Panc1 (cell line): ENCODE results near the gene GLIPR1L1. TPM values are rescaled to one million over a fixed set of nuclear protein-coding genes. Genes with fewer than 3 reads are reported as not detected.

Experiments used
- ATAC-seq: fragments of 200-7000 bp; cut with Tn5 transposase; 2 replicates; pipeline ENCODE4 v1.9.1; 2020; ENCODE audit warnings: mild to moderate bottlenecking, moderate library complexity
- BruUV-seq: library from RNA; stranded (reverse); fragments of 400-500 nt; replicated peaks from 2 replicates; lab custom pipeline; 2021; lab: Mats Ljungman, UMichigan
- CTCF ChIA-PET: fragments of 300-600 bp; sonication (Branson Sonifier 250); formaldehyde crosslinking; loops from one replicate; lab custom pipeline; 2022; ENCODE audit warnings: antibody characterized with exemption; lab: Charles Lee
- POLR2A ChIA-PET: fragments of 300-600 bp; sonication (Branson Sonifier 250); formaldehyde crosslinking; loops from one replicate; lab custom pipeline; 2022; ENCODE audit warnings: antibody characterized with exemption; lab: Charles Lee
- DNase-seq: peaks from one replicate; pipeline ENCODE4 v3.0.0-alpha.2; 2010; ENCODE audit warnings: low read depth, low spot score
- H3K27ac ChIP-seq: 2 replicates; pipeline ENCODE4 v1.5.1; 2011; ENCODE audit warnings: mild to moderate bottlenecking, low read length, inconsistent platforms
- H3K27me3 ChIP-seq: fragments of 200-500 bp; sonication (Bioruptor generic); 2 replicates; pipeline ENCODE4 v1.6.0; 2014; ENCODE audit warnings: low read length, inconsistent platforms; ENCODE audit not compliant: control insufficient read depth, insufficient read depth
- H3K36me3 ChIP-seq: fragments of 200-500 bp; sonication (Bioruptor generic); 2 replicates; pipeline ENCODE4 v1.5.1; 2014; ENCODE audit warnings: inconsistent platforms, mild to moderate bottlenecking, low read length, moderate library complexity; ENCODE audit not compliant: control insufficient read depth, insufficient read depth
- H3K4me1 ChIP-seq: 2 replicates; pipeline ENCODE4 v1.5.1; 2011; ENCODE audit warnings: inconsistent platforms, mild to moderate bottlenecking, low read length, moderate library complexity; ENCODE audit not compliant: control insufficient read depth, insufficient read depth
- H3K4me3 ChIP-seq, 2 experiments: 2 replicates each; pipeline ENCODE4 v1.5.1; 2011 to 2012; ENCODE audit warnings: low read depth in 2 of 2, low read length in 2 of 2, mild to moderate bottlenecking in 2 of 2, inconsistent platforms in 1 of 2, moderate library complexity in 1 of 2
- H3K9me3 ChIP-seq: fragments of 200-500 bp; sonication (Bioruptor generic); 2 replicates; pipeline ENCODE4 v1.5.1; 2014; ENCODE audit warnings: low read depth, mild to moderate bottlenecking, inconsistent platforms, low read length, moderate library complexity; ENCODE audit not compliant: control insufficient read depth, insufficient read depth
- CTCF ChIP-seq: fragments of 450-650 bp; IDR thresholded peaks from 2 replicates; pipeline ENCODE4 v1.5.1; 2017; ENCODE audit warnings: mild to moderate bottlenecking
- POLR2AphosphoS5 ChIP-seq: IDR thresholded peaks from 2 replicates; pipeline ENCODE4 v1.6.1; 2012; ENCODE audit warnings: mild to moderate bottlenecking, low read depth, low read length, moderate library complexity
- SIN3A ChIP-seq: IDR thresholded peaks from 2 replicates; pipeline ENCODE4 v1.6.1; 2012; ENCODE audit warnings: low read depth, mild to moderate bottlenecking, low read length, moderate library complexity, borderline replicate concordance; ENCODE audit not compliant: insufficient read depth
- TCF7L2 ChIP-seq: IDR thresholded peaks from 2 replicates; pipeline ENCODE4 v1.6.1; 2011; ENCODE audit warnings: mild to moderate bottlenecking, low read depth, low read length, inconsistent platforms
- in situ Hi-C: cut with HindIII; loops from 2 replicates; pipeline ENCODE4 v1.10.0; 2016; ENCODE audit warnings: low sequenced_read_pairs, low pct_unique_long_range_greater_than_20kb
- intact Hi-C: fragments of 100-400 bp; cut with micrococcal nuclease; formaldehyde crosslinking; loops from one replicate; pipeline ENCODE4 v1.10.0; 2022; ENCODE audit not compliant: unreplicated experiment
- total RNA-seq: library from RNA; stranded (reverse); gene quantifications from one replicate; pipeline ENCODE4 v1.2.1, GENCODE V29; 2021; ENCODE audit not compliant: unreplicated experiment
- TF ChIP-seq, protein P1 (sequence below), 2 experiments: IDR thresholded peaks; 2 replicates each; pipeline ENCODE4 v1.6.1; 2011 to 2012; ENCODE audit warnings: low read depth in 2 of 2, control low read depth in 1 of 2, low read length in 1 of 2, mild to moderate bottlenecking in 1 of 2, moderate library complexity in 1 of 2; ENCODE audit not compliant: insufficient read depth in 1 of 2

GLIPR1L1 gene
- total RNA-seq, 1 experiment from 2014 or later: not detected

DNA sequence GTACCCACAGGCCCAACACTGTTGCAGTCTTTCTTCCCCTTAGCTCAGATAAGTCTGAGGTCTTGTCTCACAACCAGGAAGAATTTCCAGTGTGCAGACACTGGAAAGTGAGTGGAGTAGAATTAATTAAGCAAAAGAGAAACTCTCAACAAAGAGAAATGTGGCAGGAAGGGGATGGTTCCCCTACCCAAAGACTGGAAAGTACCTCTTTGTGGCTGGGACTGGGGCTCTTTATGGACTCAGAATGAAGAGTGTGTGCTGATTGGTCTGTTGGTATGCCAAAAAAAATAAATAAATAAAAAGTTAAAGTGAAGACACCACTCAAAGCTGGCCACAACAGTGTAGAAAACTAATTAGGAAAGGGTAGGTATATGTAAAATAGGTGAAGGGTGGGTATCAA, 26.4 kb downstream of the GLIPR1L1 start:
- Histone ChIP-seq H3K4me1 (no peaks in the 10 kb centered on the region), H3K36me3 (no peaks in the 10 kb centered on the region), H3K9me3 (peaks cover 3% of the 10 kb centered on the region; the same call in 1 of the 2 replicates), H3K27ac (no peak overlapping the region), H3K27me3 (no peaks in the 10 kb centered on the region), H3K4me3 (no peak overlapping the region)
- no peak for TF ChIP-seq POLR2AphosphoS5
- TF ChIP-seq, protein P1, sequence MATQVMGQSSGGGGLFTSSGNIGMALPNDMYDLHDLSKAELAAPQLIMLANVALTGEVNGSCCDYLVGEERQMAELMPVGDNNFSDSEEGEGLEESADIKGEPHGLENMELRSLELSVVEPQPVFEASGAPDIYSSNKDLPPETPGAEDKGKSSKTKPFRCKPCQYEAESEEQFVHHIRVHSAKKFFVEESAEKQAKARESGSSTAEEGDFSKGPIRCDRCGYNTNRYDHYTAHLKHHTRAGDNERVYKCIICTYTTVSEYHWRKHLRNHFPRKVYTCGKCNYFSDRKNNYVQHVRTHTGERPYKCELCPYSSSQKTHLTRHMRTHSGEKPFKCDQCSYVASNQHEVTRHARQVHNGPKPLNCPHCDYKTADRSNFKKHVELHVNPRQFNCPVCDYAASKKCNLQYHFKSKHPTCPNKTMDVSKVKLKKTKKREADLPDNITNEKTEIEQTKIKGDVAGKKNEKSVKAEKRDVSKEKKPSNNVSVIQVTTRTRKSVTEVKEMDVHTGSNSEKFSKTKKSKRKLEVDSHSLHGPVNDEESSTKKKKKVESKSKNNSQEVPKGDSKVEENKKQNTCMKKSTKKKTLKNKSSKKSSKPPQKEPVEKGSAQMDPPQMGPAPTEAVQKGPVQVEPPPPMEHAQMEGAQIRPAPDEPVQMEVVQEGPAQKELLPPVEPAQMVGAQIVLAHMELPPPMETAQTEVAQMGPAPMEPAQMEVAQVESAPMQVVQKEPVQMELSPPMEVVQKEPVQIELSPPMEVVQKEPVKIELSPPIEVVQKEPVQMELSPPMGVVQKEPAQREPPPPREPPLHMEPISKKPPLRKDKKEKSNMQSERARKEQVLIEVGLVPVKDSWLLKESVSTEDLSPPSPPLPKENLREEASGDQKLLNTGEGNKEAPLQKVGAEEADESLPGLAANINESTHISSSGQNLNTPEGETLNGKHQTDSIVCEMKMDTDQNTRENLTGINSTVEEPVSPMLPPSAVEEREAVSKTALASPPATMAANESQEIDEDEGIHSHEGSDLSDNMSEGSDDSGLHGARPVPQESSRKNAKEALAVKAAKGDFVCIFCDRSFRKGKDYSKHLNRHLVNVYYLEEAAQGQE (IDR thresholded peaks at IDR 0.05; ENCODE audit: insufficient read depth in 1 of 2, low read depth in 2 of 2, low read length in 1 of 2): no peak
- TF ChIP-seq TCF7L2: no peak
- no peak for TF ChIP-seq SIN3A
- in situ Hi-C loops: no loop called here
- ChIA-PET CTCF (no interaction called here), POLR2A (no interaction called here)
- intact Hi-C loops: no loop called here
- ATAC-seq: no peak
- no TSS peak for BruUV-seq
- DNase-seq: no peak

DNA sequence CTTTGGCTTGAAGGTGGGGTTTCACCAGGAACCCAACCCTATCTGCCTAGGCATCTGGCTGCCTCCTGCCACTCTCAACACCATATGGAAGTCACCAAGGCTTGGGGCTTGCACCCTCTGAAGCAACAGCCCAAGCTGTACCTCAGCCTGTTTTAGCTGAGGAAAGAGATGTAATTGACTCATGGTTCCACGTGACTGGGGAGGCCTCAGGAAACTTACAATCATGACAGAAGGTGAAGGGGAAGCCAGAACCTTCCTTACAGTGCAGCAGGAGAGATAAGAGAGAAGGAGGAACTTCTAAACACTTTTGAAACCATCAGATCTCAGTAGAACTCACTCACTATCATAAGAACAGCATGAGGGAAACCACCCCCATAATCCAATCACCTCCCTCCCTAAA, 26.9 kb downstream of the GLIPR1L1 start:
- peaks cover 3% of the 10 kb centered on the region; the same call in 1 of the 2 replicates for H3K9me3 ChIP-seq
- no peak for DNase-seq
- H3K4me3 ChIP-seq: no peak overlapping the region
- no peak overlapping the region for H3K27ac ChIP-seq
- BruUV-seq: no TSS peak
- CTCF ChIA-PET: no interaction called here
- TF ChIP-seq CTCF (no peak), POLR2AphosphoS5 (no peak), TCF7L2 (no peak), SIN3A (no peak)
- TF ChIP-seq, protein P1 (IDR thresholded peaks at IDR 0.05; ENCODE audit: insufficient read depth in 1 of 2, low read depth in 2 of 2, low read length in 1 of 2): no peak
- POLR2A ChIA-PET: no interaction called here
- ATAC-seq: no peak
- intact Hi-C loops (no loop called here), in situ Hi-C loops (no loop called here)
- H3K4me1 ChIP-seq: no peaks in the 10 kb centered on the region
- no peaks in the 10 kb centered on the region for H3K27me3 ChIP-seq
- no peaks in the 10 kb centered on the region for H3K36me3 ChIP-seq
